GM23338 (cell line): ENCODE data around the gene LSM11.
"Not testable (repeated sequence)": the region's sequence is repeated elsewhere in the genome, so short reads cannot be mapped to it uniquely, and the experiment has no call there.

ENCODE experiments used
- CREB1 ChIP-seq: fragments of 250-450 bp; sonication (Bioruptor Pico); IDR thresholded peaks from 2 replicates; pipeline ENCODE4 v1.5.0; 2020; ENCODE audit warnings: low read depth, mild to moderate bottlenecking, moderate library complexity
- CTCF ChIP-seq, 2 experiments: fragments of 200-600 bp in 1 of 2; sonication (generic) in 1 of 2; conservative IDR thresholded peaks; 2 replicates each; pipeline versions ENCODE4 v1.5.1 to v1.6.1; 2016 to 2017; ENCODE audit warnings: antibody characterized with exemption in 2 of 2, low read depth in 2 of 2, mild to moderate bottlenecking in 2 of 2, moderate library complexity in 1 of 2
- ETS1 ChIP-seq: IDR thresholded peaks from 2 replicates; pipeline ENCODE4 v1.6.1; 2016; ENCODE audit warnings: antibody characterized with exemption
- EZH2 ChIP-seq: fragments of 200-600 bp; sonication (generic); IDR thresholded peaks from one replicate; pipeline ENCODE4 v1.8.0; 2017; ENCODE audit warnings: antibody characterized with exemption, mild to moderate bottlenecking, low read depth; ENCODE audit not compliant: unreplicated experiment
- EZH2phosphoT487 ChIP-seq: fragments of 200-600 bp; sonication (generic); IDR thresholded peaks from one replicate; pipeline ENCODE4 v1.8.1; 2018; ENCODE audit warnings: antibody characterized with exemption; ENCODE audit not compliant: unreplicated experiment
- JUNB ChIP-seq: IDR thresholded peaks from one replicate; pipeline ENCODE4 v1.6.1; 2016; ENCODE audit warnings: antibody characterized with exemption; ENCODE audit not compliant: unreplicated experiment
- NANOG ChIP-seq: IDR thresholded peaks from 2 replicates; pipeline ENCODE4 v1.6.1; 2016; ENCODE audit warnings: antibody characterized with exemption, borderline replicate concordance
- POLR2AphosphoS5 ChIP-seq: IDR thresholded peaks from 2 replicates; pipeline ENCODE4 v1.6.1; 2016; ENCODE audit warnings: antibody characterized with exemption, low read depth
- REST ChIP-seq: IDR thresholded peaks from one replicate; pipeline ENCODE4 v1.6.1; 2018; ENCODE audit warnings: antibody characterized with exemption; ENCODE audit not compliant: unreplicated experiment
- STAT1 ChIP-seq: IDR thresholded peaks from one replicate; pipeline ENCODE4 v1.6.1; 2016; ENCODE audit warnings: antibody characterized with exemption; ENCODE audit not compliant: unreplicated experiment
- ZNF114 ChIP-seq: fragments of 250-450 bp; sonication (Bioruptor Pico); IDR thresholded peaks from 2 replicates; pipeline ENCODE4 v1.5.0; 2020; ENCODE audit warnings: mild to moderate bottlenecking, moderate library complexity

GRCh38 chr5:157722895-157723294 lies 20.6 kb upstream of the LSM11 start:
- TF ChIP-seq CTCF (conservative IDR thresholded peaks at IDR 0.05; ENCODE audit: low read depth in 2 of 2); EZH2phosphoT487; JUNB; POLR2AphosphoS5; CREB1; STAT1; ETS1; EZH2; ZNF114 (CRISPR knock-in tag); REST; NANOG: not testable (repeated sequence)
